Tibial nerve (tissue), 3 donors: ENCODE measurements around the gene USP34.

Source experiments
- CTCF ChIP-seq, 5 experiments: fragments of 200-600 bp in 3 of 5; fragments of 450-650 bp in 2 of 5; sonication (generic) in 3 of 5; IDR thresholded peaks; one replicate each; pipeline ENCODE4 v1.5.1; 2016 to 2019; ENCODE audit warnings: antibody characterized with exemption in 5 of 5, mild to moderate bottlenecking in 3 of 5, moderate library complexity in 2 of 5
- POLR2A ChIP-seq, 2 donors: fragments of 450-650 bp; IDR thresholded peaks; one replicate each; pipeline ENCODE4 v1.6.1; 2017; ENCODE audit warnings: antibody characterized with exemption in 2 of 2, mild to moderate bottlenecking in 2 of 2, moderate library complexity in 2 of 2

GRCh38 chr2:61138859-61139258 is 332.0 kb downstream of the USP34 start:
- TF ChIP-seq CTCF (IDR thresholded peaks at IDR 0.05) = no peak
- TF ChIP-seq POLR2A (IDR thresholded peaks at IDR 0.05) = no peak
